VCaP (cell line): Measurements from ENCODE around the gene WASF2.

ENCODE experiments used
- H3K27ac ChIP-seq: fragments of 450-650 bp; 2 replicates; pipeline ENCODE4 v1.5.1; 2017
- CTCF ChIP-seq: fragments of 450-650 bp; conservative IDR thresholded peaks from 2 replicates; pipeline ENCODE4 v1.5.1; 2017; ENCODE audit warnings: mild to moderate bottlenecking, moderate library complexity

The WASF2 gene

GRCh38 chr1:27525296-27526272, 35.6 kb upstream of the WASF2 start:
- TF ChIP-seq CTCF: no peak
- H3K27ac ChIP-seq: peak overlapping the region; percentile 97

- TF ChIP-seq CTCF: no peak
- H3K27ac ChIP-seq: no peak overlapping the region
Measured at GRCh38 chr1:27523337-27524020, 33.5 kb upstream of the WASF2 start.

- no peak overlapping the region for H3K27ac ChIP-seq
- TF ChIP-seq CTCF: 0 out of 2 replicates have a peak, but pooled peaks have one; percentile 9
Measured at GRCh38 chr1:27522432-27523336, 32.7 kb upstream of the WASF2 start.

- TF ChIP-seq CTCF: no peak
- H3K27ac ChIP-seq: no peak overlapping the region
Measured at GRCh38 chr1:27521861-27522431, 32.0 kb upstream of the WASF2 start.

GRCh38 chr1:27521336-27521831, 31.4 kb upstream of the WASF2 start:
- no peak overlapping the region for H3K27ac ChIP-seq
- TF ChIP-seq CTCF: no peak

GRCh38 chr1:27520651-27521050, 30.7 kb upstream of the WASF2 start:
- no peak overlapping the region for H3K27ac ChIP-seq
- TF ChIP-seq CTCF: no peak
